GM10266 (cell line): Measurements from ENCODE around the gene ZFHX2.

Experiments
- DNase-seq: peaks from one replicate; pipeline ENCODE4 v3.0.0; 2012; ENCODE audit errors: extremely low spot score
- CTCF ChIP-seq: IDR thresholded peaks from 2 replicates; pipeline ENCODE4 v1.5.1; 2012; ENCODE audit warnings: mild to moderate bottlenecking, low read depth; ENCODE audit not compliant: control insufficient read depth, insufficient read depth; ENCODE audit errors: missing control alignments

The ZFHX2 gene

GRCh38 chr14:23562822-23563472 is 11.4 kb upstream of the ZFHX2 start:
- no peak for DNase-seq
- peak; percentile 97 for TF ChIP-seq CTCF

GRCh38 chr14:23561873-23562821 is 10.6 kb upstream of the ZFHX2 start:
- no peak for DNase-seq
- TF ChIP-seq CTCF: no peak

- no peak for TF ChIP-seq CTCF
- DNase-seq: no peak
Measured at GRCh38 chr14:23561259-23561658, 9.7 kb upstream of the ZFHX2 start.

DNA sequence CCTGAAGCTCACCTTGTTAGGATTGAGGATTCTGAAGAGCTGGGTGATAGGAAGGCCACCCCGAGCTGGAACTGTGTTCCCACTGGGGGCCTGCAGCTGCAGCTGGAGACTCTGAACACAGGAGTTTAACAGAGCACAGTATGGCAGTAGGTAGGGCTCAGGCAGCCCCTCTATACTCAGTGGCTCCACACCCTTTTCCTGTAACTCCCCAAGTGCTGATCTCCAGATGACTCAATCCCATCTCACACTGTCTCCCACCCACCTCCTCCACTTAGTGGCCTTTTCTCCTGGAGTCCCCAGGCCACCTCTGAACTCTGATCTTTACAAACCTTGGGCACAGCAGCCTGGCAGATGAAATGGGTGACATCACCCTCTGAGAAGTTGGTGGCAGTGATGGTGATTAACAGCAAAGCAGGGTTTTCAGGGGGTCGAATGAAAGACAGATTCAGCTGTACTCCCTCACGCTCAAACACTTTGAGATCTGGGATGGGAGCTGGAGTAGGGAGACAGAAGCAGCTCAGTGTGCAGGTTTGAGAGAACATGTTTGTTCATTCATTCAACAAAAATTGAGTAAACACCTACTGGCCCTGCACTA is 8.5 kb upstream of the ZFHX2 start:
- no peak for TF ChIP-seq CTCF
- no peak for DNase-seq

DNA sequence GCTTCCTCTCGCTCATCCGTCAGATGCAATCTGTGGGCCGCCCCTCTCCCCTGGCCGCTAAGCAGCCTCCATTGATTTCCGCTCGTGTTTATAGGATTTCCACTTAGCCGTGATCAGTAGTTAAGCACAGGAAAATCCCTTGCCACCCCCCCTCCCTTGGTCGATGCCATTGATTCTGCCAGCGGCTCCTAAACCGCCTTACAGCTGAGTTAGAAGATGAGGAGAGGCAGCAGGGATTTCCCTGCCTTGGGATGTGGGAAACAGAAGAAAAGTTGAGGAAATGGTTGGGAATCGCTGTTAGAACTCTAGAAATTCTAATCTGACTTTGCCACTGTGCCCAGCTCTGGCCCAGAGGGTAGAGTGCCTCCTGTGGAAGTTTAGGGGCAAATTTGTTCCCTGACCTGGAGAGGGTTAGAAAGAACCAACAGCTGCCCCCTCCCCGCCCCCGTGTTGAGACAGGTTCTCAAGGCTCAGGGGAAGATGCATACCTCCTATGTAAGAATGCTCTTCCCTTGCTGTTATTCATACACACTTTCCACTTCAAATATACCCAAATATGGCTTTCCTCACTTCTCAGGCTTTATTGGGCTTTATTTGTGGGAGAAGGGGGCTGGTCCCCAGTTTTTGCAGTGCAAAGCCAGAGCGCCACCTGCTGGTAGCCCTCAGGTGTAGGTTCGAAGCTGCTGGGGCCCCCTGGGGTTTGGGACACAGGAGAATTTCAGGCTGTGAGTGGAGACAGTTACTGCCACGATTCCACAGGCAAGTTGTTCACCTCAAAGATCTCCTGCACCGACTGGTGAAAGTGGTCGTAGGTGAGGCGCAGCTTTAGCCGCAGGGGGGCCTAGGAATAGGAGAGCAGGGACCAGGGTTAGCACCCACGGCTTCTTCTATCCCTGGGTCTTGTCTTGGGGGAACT is 7.7 kb upstream of the ZFHX2 start:
- DNase-seq: no peak
- peak; percentile 93 for TF ChIP-seq CTCF

- no peak for TF ChIP-seq CTCF
- no peak for DNase-seq
Measured at GRCh38 chr14:23558346-23559009, 6.9 kb upstream of the ZFHX2 start.
